ENCODE measurements around the gene PTRH1. TPM values are rescaled to one million over a fixed set of nuclear protein-coding genes. Genes with fewer than 3 reads are reported as not detected.

Gene PTRH1
- total and polyA plus RNA-seq, 10 of the 15 experiments (the other 5 are each of a cell fraction or from before 2014, with no cell fraction given), result 0.69 to 38.4 (median 10.2) TPM

DNA sequence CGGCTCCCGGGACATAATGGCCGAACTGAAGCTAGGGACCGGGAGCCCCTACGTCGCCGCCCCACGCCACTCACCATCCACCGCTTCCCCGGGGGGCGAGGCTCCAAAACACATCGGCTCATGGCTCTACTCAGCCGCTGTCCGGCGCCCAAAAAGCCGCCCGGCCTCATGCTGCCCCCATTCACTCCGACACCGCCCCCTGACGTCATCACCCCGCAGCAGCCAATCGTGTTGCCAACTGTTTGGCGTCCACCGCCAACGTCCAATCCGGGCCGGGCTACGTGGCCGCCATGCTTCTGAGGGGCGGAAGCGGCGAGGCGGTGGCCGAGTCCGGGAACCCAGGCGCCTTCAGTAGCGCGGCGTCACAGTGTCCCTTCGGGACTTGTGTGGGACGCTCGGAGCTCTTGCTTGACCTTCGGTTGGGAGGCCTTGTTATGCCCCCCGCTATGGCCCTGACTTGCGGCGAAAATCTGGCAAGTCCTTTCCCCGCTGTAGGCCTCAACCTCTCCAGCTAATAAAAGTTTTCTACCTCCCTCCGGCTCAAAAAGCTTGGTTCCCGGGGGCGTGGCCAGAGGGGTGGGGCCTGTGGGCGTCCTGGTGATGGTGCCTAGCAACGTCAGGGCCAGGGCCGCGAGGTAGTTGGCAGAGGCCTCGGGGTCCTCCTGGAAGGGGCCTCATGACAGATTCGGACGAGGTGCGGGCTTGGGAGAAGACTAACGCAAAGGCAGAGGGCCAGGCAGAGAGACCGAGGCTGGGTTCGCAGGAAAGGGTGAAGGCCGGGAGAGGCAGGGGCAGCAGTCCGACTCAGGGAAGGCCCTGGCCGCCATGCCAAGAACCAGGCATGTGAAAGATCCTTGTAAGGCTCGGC is at the start of gene PTRH1, which contains the start of gene TTC16 (continued):
- TF ChIP-seq TARDBP (IDR thresholded peaks at IDR 0.05; ENCODE audit: borderline replicate concordance) (peak; percentile 42; the same call in 1 of the 2 replicates), KLF5 (IDR thresholded peaks at IDR 0.05; ENCODE audit: partially characterized antibody) (peak; percentile 56), SUZ12 (IDR thresholded peaks at IDR 0.05; ENCODE audit: unreplicated experiment) (no peak), CHD2 (IDR thresholded peaks at IDR 0.05; ENCODE audit: borderline replicate concordance, low read depth, low read length) (peak; percentile 92), SREBF1 (IDR thresholded peaks at IDR 0.05; ENCODE audit: low read length) (no peak), MYB (IDR thresholded peaks at IDR 0.05; ENCODE audit: borderline replicate concordance, low read depth, low read length) (no peak), DPF2 (IDR thresholded peaks at IDR 0.05) (0 out of 2 replicates have a peak, but pooled peaks have one; percentile 58), ATF7 (IDR thresholded peaks at IDR 0.05; ENCODE audit: low read depth) (peak; percentile 99), POLR2AphosphoS5 (IDR thresholded peaks at IDR 0.05; ENCODE audit: low read length) (0 out of 2 replicates have a peak, but pooled peaks have one; percentile 41), ZNF207 (IDR thresholded peaks at IDR 0.05; ENCODE audit: borderline replicate concordance) (0 out of 2 replicates have a peak, but pooled peaks have one; percentile 30), CBX5 (IDR thresholded peaks at IDR 0.05; ENCODE audit: low read depth) (no peak), SIN3A (IDR thresholded peaks at IDR 0.05; ENCODE audit: low read depth, low read length) (peak; percentile 92), CREM (IDR thresholded peaks at IDR 0.05; ENCODE audit: low read depth) (peak; percentile 96)
- TF ChIP-seq, protein P1, sequence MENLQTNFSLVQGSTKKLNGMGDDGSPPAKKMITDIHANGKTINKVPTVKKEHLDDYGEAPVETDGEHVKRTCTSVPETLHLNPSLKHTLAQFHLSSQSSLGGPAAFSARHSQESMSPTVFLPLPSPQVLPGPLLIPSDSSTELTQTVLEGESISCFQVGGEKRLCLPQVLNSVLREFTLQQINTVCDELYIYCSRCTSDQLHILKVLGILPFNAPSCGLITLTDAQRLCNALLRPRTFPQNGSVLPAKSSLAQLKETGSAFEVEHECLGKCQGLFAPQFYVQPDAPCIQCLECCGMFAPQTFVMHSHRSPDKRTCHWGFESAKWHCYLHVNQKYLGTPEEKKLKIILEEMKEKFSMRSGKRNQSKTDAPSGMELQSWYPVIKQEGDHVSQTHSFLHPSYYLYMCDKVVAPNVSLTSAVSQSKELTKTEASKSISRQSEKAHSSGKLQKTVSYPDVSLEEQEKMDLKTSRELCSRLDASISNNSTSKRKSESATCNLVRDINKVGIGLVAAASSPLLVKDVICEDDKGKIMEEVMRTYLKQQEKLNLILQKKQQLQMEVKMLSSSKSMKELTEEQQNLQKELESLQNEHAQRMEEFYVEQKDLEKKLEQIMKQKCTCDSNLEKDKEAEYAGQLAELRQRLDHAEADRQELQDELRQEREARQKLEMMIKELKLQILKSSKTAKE (IDR thresholded peaks at IDR 0.05; ENCODE audit: low read depth, poor library complexity, severe bottlenecking), result no peak
- TF ChIP-seq, protein P2, sequence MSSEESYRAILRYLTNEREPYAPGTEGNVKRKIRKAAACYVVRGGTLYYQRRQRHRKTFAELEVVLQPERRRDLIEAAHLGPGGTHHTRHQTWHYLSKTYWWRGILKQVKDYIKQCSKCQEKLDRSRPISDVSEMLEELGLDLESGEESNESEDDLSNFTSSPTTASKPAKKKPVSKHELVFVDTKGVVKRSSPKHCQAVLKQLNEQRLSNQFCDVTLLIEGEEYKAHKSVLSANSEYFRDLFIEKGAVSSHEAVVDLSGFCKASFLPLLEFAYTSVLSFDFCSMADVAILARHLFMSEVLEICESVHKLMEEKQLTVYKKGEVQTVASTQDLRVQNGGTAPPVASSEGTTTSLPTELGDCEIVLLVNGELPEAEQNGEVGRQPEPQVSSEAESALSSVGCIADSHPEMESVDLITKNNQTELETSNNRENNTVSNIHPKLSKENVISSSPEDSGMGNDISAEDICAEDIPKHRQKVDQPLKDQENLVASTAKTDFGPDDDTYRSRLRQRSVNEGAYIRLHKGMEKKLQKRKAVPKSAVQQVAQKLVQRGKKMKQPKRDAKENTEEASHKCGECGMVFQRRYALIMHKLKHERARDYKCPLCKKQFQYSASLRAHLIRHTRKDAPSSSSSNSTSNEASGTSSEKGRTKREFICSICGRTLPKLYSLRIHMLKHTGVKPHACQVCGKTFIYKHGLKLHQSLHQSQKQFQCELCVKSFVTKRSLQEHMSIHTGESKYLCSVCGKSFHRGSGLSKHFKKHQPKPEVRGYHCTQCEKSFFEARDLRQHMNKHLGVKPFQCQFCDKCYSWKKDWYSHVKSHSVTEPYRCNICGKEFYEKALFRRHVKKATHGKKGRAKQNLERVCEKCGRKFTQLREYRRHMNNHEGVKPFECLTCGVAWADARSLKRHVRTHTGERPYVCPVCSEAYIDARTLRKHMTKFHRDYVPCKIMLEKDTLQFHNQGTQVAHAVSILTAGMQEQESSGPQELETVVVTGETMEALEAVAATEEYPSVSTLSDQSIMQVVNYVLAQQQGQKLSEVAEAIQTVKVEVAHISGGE (CRISPR knock-in tag; IDR thresholded peaks at IDR 0.05), result no peak
- TF ChIP-seq, protein P3, sequence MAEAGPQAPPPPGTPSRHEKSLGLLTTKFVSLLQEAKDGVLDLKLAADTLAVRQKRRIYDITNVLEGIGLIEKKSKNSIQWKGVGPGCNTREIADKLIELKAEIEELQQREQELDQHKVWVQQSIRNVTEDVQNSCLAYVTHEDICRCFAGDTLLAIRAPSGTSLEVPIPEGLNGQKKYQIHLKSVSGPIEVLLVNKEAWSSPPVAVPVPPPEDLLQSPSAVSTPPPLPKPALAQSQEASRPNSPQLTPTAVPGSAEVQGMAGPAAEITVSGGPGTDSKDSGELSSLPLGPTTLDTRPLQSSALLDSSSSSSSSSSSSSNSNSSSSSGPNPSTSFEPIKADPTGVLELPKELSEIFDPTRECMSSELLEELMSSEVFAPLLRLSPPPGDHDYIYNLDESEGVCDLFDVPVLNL (IDR thresholded peaks at IDR 0.05; ENCODE audit: low read depth, low read length), result no peak
- TF ChIP-seq, protein P4, sequence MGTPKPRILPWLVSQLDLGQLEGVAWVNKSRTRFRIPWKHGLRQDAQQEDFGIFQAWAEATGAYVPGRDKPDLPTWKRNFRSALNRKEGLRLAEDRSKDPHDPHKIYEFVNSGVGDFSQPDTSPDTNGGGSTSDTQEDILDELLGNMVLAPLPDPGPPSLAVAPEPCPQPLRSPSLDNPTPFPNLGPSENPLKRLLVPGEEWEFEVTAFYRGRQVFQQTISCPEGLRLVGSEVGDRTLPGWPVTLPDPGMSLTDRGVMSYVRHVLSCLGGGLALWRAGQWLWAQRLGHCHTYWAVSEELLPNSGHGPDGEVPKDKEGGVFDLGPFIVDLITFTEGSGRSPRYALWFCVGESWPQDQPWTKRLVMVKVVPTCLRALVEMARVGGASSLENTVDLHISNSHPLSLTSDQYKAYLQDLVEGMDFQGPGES (IDR thresholded peaks at IDR 0.05), result peak; percentile 77; the same call in 1 of the 2 replicates
- TF ChIP-seq, protein P5, sequence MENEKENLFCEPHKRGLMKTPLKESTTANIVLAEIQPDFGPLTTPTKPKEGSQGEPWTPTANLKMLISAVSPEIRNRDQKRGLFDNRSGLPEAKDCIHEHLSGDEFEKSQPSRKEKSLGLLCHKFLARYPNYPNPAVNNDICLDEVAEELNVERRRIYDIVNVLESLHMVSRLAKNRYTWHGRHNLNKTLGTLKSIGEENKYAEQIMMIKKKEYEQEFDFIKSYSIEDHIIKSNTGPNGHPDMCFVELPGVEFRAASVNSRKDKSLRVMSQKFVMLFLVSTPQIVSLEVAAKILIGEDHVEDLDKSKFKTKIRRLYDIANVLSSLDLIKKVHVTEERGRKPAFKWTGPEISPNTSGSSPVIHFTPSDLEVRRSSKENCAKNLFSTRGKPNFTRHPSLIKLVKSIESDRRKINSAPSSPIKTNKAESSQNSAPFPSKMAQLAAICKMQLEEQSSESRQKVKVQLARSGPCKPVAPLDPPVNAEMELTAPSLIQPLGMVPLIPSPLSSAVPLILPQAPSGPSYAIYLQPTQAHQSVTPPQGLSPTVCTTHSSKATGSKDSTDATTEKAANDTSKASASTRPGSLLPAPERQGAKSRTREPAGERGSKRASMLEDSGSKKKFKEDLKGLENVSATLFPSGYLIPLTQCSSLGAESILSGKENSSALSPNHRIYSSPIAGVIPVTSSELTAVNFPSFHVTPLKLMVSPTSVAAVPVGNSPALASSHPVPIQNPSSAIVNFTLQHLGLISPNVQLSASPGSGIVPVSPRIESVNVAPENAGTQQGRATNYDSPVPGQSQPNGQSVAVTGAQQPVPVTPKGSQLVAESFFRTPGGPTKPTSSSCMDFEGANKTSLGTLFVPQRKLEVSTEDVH (IDR thresholded peaks at IDR 0.05; ENCODE audit: low read depth, partially characterized antibody), result peak; percentile 51

All from GM12878 (cell line).